NCI-H82 treated with DMSO at 0.1 percent for 48 hours (cell line): ENCODE measurements around the gene MYO10.
"Not testable (repeated sequence)": the region's sequence is repeated elsewhere in the genome, so short reads cannot be mapped to it uniquely, and the experiment has no call there.

Experiments used
- DNase-seq: peaks from one replicate; lab custom pipeline; 2025; ENCODE audit not compliant: unreplicated experiment; lab: John Stamatoyannopoulos, UW

MYO10 gene

DNA sequence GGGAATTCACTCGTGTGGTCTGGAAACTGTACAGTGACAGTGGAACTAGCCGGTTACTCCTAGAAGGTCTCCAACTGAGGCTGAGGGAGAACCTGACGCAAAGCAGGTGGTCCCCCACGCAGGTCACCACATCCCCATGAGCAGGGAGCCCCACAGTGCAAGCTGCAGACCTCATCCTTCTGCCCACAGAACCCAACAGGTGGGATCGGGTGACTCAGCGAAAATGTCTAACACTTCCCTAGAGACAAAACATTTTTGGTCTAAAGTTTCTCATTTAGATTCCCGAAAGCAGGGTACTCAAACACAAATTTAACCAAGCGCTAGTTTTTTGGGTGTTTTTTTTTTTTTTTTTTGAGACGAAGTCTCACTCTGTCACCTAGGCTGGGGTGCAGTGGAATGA lies 256.9 kb downstream of the MYO10 start:
- no peak for DNase-seq

DNA sequence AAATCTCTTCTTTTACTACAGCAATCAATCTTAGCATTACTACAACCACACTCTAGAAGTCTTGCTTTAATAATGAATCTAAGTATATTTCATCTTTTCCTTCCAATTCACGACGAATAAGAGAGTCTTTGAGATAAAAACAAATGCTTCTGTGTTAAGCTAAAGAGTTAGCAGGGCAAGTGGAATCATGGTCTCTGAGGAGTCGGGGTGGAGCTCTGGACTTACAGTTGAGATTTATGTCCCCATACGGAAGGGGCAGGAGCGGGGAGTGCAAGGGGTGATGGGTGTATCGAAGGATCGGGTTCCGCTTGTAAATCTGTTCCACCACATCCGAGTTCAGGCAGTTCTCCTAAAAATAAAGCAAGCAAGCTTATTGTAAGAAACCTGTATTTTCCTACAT lies 260.3 kb downstream of the MYO10 start:
- DNase-seq = no peak

DNA sequence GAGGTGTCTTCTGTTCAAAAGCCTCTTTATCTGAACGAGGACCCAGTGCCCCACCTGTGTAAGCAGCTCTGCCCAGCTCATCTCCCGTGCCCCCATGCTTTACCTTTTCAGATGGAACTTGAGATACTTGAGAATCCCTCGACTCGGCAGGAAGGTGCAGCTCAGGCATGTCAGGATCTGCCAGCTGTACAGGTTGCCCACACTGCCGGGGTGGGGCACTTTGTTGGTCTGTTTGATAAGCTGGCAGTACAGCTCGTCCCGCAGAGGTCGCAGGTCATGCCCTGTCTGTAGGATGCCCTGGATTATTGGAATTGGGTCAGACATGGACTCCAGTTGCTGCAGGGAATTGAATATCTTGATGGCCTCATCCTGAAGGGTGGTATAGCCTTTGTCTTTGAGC lies 261.3 kb downstream of the MYO10 start:
- DNase-seq = no peak

DNA sequence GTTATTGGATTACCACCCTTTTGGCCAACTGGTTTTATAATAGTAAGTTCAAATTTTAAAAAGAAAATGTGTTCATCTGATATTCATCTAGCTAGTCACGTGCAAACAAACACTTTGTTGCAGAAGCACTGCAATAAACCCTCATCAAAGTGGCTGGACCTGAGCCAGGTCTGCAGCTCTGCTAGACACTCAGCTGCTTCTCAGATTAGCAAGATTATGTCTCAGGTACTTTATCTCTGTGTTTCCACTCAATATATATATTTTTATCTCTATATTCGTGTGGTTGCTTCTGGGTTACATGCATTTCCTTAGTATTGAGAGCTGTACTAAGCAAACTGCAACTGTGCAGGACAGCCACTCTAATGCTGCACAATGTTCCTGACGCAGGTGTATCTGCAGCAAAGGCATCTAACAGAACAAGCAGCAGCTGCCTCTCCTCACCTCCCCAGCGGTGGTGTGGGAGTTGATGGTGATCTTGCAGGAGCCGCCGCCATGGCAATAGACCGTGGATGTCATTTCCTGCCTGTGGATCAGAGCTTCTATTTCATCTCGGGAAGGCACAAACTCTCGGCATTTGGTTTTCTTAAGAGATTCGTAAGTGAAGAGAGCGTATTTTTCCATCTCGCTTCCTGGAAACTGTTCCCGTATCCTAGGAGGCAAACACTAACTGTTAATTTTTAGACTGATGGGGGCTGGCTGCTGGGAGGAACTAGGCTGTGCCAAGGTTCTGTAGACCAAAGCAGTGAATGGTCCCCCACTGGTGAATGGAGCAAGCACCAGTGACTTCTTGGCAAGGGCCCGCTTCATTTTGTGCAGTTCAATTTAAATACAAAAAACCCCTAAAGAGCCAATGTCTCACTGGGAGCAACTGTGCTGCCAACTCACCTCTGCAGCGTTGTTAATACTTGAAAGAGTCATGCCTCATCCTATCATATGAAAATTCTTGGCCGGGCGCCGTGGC lies 262.6 kb downstream of the MYO10 start:
- DNase-seq = no peak

DNA sequence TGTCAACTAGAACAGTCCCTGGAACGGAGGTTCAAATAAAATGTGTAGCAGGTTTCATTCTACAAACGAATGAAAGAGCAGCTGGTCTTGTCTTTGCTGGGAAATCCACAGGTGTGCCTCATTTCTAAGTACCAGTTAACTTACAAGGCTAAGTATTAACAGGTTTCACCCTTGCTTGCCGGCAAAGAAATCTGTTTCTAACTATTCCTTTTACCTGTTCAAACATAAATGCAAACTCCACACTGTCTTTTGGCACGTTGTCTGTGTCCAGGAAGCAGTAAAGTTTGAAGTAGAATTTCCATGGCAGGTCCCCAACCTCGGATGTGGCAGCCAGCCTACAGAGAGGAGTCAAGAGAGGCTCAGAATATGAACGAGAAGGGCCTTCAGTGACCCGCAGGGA lies 264.9 kb downstream of the MYO10 start:
- DNase-seq = no peak

DNA sequence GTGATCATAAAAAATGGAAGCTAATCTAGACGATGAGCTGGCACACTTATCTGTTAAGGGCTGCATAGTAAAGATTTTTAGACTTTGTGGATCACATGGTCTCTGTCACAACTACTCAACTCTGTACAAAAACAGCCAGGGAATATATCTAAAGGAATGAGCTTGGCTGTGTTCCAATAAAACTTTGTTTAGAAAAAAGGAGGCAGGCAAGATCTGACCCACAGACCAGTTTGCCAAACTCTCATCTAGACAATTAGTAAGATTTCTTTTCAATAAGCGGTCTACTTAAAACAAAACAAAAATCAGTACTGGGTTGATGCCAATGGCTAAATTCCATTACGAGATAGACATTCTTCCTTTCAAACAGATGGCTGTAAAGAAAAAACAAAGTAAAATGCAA lies 266.3 kb downstream of the MYO10 start:
- DNase-seq = no peak

DNA sequence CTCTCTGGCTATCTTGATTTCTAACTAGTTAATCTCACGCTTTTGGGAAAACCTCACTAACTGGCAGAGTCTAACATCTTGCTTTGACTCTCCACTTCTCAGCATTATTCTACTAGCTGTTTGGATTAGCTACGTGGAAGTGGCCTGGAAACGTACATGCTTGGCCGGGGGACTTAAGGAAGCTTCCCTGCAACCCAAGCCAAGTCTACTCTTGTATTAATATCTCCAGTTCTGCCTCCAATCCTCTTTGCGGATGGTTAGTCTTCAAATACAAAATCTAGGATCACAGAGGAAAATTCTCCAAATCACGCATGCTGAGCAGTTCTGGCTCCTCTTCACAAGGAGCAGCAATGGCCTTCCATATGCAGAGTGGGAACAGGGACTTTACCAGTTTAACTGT lies 267.5 kb downstream of the MYO10 start:
- DNase-seq = no peak

DNA sequence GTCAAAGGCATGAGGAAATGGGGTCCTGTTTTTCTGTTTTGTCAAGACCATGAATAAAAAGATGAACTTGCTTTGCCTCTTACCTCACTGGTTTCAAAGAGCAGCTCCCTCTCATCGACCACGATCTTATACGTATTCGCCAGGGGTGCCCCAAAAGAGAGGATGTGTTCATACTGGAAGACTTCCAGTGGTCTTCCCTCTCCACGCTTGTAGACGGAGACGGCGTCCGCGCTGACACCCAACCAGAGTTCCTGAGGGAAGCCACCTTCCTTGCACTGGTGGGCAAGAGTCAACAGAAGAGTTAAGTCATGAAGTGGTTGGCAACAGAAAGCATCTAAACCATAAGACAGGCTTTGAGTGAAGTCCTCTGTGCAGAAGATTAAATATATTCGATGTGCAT lies 267.9 kb downstream of the MYO10 start:
- no peak for DNase-seq

DNA sequence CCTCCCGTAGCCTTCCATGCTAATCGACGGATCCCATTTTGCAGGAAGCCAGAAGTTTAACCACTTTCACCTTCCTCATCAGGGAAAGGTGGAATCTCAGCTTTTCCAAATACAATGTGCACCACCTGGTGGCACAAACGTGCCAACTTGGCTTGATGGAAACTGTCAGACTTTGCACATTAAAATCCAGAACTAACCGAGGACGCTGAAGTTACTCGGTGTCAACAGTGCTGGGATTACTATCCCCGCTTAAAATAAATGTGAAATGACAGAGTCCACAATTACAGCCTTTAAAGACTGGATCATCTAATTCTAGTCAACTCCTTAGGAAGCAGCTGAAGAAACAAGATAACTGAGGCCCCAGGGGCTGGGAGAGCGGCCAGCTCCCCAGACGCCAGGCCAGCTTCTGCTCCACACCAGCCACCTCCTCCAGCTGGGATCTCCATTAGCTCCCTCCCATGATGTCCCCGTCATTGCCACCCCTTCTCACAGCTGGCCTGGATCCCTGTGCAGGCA lies 269.1 kb downstream of the MYO10 start:
- DNase-seq = no peak

DNA sequence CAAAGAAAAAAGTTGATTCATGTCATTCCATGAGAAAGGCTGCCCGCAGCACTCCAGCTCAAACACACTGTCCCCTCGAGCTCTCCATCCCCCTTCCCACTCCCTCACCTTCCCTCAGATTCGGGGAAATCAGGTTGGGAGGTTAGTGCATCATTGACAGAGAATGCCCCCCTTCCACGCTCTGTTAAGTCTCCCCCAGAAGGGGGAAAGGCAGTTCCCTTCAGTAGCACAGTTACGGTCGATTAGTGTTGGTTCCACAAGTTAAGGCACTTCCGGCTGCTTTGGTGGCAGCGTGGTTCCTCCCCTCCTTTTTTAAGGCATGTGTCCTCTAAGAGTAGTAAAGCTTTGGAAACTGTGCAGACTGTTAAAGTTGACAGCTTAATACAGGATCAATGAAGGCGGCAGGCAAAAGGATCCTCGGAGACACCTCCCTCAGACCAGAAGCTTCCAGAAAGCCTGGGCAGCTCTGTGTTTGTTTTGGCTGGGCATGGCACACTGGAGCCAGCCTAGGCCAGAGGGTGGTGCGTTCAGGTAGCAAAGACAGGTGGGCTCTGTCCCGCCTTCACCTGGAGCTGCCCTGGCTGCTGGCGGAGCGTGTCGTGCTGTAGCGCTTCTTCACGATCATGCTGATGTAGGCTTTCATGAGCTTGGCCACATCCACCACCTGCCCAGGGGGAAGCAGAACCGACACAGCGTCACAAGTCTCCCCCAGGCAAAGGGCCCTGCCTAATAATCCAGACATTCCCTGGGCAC lies 269.8 kb downstream of the MYO10 start:
- no peak for DNase-seq

DNA sequence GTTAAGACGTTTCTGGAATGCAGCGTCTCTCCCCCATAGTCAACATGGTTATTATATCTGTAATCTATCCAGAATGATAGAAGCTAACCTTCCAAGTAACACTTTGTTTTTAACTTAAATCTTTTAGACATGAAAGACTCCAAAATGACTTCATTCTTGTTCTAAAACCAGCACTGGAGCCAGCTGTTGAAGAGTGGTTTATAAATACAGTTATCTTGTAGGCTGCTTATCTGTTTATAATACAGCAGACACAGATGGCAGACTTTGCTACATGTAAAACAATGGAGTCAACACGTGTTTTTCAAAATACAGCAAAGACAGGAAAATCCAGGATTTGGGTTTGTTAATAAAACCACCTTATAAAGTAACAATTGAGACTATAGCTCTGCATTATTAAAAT lies 270.5 kb downstream of the MYO10 start:
- DNase-seq = no peak

DNA sequence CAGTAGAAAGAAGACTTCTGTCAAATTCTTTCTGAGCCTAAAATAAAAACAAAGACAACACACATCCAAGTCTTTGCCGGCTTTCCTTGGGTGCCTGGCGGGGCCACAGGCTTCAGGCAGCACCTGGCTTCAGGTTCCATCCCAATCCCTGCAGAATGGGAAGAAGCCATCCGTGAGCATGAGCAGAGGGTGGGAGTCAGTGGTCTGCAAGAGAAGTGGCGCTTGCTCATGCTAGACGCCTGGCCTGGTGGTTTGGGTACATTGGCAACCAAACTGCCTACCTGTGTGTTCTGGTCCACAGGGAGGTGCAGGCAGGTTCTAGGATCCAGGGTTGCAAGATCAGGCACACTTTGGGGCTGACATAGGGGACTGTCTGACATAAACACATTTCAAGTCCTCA lies 271.7 kb downstream of the MYO10 start:
- no peak for DNase-seq

DNA sequence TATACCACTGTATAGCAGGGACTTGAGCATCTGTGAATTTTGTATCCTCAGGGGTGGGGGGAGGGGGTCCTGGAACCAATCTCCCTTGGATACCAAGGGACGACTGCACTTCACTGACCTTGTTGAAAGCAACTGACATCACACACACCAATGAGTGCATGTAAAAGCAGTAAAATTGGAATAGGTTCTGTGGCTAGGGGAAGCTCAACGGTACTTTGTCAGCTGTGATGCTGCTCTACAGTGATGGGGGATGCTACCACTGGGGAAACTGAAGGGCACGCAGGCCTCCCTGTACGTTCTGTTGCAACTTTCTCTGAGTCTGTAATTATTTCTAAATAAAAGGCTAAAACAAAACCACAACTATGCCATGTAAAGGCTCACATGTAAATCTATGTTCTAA lies 272.2 kb downstream of the MYO10 start:
- DNase-seq = no peak

DNA sequence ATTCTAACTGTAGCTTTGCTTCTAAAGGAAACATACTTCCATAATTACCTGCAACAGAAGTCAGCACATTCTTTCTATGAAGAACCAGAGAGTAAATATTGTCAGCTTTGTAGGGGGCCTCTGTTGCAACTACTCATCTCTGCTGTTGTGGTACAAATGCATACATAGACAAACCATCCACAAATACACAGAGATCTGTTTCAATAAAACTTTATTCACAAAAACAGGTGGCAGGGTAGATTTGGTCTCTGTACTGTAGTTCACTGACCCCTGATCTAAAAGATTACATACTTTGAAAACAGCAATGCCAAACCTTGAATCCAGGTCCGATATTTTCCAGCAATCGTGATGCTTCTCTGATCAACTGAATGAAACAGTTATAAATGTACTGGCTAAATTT lies 274.4 kb downstream of the MYO10 start:
- no peak for DNase-seq

DNA sequence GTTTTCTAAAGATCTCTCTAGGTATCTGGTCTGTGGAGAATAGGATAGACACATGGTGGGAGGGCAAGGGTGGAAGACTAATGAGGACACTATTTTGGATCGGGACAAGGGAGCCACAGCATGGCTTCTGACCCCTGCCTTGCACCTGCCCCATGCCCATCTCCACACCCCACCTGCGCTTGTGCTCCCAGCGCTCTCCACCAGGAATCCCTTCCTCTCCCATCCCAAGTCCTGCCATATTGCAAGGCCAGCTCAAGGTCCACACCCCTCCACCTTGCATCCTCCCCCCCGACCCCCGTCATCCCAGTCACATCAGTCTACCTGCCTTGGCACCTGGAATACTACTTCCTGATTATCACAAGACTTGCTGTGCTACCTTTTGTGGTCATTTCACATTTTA lies 275.1 kb downstream of the MYO10 start:
- DNase-seq = no peak

DNA sequence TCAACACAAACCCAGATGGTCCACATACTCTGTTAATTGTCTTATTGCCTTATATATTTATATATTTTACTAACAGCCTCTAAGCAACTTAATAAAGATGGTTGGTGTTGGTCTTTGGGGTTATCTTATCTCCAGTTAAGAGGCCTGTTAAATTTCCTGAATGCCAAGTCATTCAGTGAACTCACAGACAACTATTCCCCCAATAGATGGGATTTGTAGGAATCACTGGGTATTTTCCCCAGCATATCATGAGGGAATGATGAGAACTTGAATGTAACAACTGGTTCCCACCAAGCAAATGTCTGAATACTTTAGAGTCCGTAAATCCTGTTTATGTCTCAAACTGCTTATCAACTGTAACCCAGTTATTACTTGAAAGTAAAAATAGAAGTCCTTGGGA lies 276.6 kb downstream of the MYO10 start:
- DNase-seq = no peak

DNA sequence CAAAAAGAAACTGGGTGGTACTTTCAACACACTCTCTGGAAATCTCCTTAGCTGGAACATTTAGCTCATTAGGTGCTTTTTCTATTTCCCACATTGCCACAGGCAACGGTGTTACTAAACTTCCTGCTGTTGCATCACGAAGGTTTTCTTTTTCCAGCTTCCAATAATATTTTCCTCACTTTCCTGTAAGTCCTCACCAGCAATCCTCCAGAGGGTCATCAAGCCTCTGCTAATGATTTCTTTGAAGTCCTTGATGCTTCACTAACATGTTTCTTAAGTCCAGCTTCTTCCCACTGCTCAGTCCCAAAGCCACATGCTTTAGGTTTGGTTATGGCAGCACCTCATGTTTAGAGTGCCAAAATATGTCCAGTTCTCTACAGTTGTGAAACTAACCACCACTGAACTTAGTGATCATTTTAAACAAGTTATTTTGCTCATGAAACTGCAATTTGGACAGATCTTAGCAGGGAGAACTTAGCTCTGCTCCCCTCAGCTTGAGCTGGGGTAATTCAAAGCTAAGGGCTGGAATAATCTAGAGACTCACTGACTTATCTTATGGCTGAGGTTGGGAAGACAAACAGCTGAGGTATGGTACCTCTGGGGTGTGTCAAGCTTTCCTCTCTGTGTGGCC lies 279.4 kb downstream of the MYO10 start:
- DNase-seq = no peak

DNA sequence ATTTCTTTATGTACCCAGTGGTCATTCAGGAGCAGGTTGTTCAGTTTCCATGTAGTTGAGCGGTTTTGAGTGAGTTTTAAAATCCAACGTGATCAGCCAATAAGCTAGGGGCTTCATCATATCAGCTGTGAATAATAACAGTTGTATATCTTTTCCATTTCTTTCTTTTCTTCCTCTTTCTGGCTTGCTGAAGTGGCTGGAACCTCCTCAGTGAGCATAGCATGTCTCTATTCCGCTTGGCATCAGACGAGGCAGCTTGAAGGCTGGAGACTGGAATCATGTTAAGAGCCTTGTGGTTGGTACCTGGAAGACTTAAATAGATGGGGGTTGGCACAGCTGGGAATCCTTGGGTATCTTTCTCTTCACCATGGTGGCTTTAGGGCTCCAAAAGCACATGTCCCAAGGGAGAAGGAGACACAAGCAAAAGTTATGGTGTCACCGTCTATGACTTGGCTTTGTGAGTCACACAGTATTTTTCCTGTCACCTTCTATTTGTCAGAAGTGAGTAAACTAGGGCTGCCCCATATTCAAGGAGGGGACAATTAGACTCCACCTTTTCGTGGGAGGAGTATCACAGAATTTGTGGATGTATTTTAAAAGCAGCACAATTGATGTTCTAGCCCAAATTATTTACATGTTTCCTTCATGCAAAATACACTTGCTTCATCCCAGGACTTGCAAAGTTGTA lies 281.3 kb downstream of the MYO10 start:
- DNase-seq = no peak

DNA sequence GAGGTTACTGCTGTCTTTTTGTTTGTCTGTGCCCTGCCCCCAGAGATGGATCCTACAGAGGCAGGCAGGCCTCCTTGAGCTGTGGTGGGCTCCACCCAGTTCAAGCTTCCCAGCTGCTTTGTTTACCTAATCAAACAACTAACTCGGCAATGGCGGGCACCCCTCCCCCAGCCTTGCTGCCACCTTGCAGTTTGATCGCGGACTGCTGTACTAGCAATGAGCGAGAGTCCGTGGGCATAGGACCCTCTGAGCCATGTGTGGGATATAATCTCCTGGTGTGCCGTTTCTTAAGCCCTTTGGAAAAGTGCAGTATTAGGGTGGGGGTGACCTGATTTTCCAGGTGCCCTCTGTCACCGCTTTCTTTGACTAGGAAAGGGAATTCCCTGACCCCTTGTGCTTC lies 287.3 kb downstream of the MYO10 start:
- DNase-seq = not testable (repeated sequence)

DNA sequence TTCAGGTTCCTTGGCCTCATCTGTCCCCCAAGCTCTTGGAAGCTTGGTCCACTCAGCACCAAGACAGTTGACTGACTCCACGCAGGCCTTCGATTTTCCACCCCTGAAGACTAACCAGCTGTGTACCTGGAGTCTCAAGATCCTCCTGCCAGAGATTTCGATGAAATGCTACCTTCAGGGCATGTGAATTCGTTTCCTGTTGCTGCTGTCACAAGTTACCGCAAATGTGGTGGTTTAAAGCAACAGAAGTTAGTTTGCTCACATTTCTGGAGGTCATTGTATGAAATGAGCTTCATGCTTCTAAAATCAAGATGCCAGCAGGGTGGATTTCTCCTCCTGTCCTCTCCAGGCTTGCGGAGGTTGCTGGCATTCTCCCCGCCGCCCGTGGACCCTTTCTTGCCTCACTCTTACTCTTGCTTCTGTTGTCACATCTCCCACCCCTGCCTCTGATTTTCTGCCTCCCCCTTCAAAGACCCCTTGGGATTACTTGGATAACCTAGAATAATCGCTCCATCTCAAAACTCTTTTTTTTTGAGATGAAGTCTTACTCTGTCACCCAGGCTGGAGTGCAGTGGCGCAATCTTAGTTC lies 291.7 kb downstream of the MYO10 start:
- no peak for DNase-seq

DNA sequence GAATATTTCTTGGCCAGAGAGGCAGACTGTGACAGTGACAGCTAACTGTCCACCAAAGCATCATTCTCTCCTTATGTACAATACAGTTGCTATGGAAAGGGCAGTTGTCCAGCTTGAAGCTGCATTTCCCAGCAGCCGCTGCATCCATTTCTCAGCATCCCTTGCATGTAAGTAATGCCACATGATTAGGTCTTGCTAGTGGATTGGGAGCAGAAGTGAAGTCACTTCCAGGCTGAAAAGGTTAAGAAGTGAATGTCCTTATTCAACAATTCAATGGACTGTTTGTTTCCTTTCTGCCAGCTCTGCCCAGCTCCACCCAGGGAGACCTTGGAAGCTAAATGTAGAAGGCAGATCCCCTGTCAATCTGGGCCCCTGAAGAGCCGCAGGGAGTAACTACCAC lies 293.2 kb downstream of the MYO10 start:
- DNase-seq = no peak
